H1 (cell line): ENCODE results near the gene MASTL. TPM values are rescaled to one million over a fixed set of nuclear protein-coding genes. Genes with fewer than 3 reads are reported as not detected.
A peak's percentile ranks its signal among the peaks of the same experiment; 100 is the strongest.

Experiments
- CTCF ChIA-PET: fragments of 300-600 bp; sonication (Branson Sonifier 250); formaldehyde crosslinking; loops from one replicate; lab custom pipeline; 2021; ENCODE audit not compliant: partially characterized antibody; lab: Charles Lee
- POLR2A ChIA-PET: fragments of 300-600 bp; sonication (Branson Sonifier 250); formaldehyde crosslinking; loops from one replicate; lab custom pipeline; 2021; ENCODE audit warnings: inconsistent platforms; ENCODE audit not compliant: partially characterized antibody; lab: Charles Lee
- DNase-seq, 2 experiments: peaks; one replicate each; pipeline versions ENCODE4 v3.0.0 to v3.0.0-alpha.2; 2010 to 2022; ENCODE audit warnings: low spot score in 2 of 2, low read depth in 1 of 2, mixed read lengths in 1 of 2
- FAIRE-seq: peaks from 2 replicates; lab custom pipeline; 2011; peaks lifted over from hg19 to GRCh38; lab: Jason Lieb, UNC
- H2AFZ ChIP-seq: 2 replicates; pipeline ENCODE4 v1.8.1; 2012; ENCODE audit warnings: low read length, inconsistent platforms
- H2AK5ac ChIP-seq: 2 replicates; pipeline ENCODE4 v1.6.1; 2013; ENCODE audit warnings: low read depth, low read length
- H2BK120ac ChIP-seq: replicated peaks from 2 replicates; pipeline ENCODE3; 2013; ENCODE audit warnings: low read depth, low read length, inconsistent platforms
- H2BK12ac ChIP-seq: 2 replicates; pipeline ENCODE4 v1.6.1; 2013; ENCODE audit warnings: low read depth, low read length
- H2BK15ac ChIP-seq: 2 replicates; pipeline ENCODE4 v1.6.1; 2013; ENCODE audit warnings: low read length
- H2BK20ac ChIP-seq: 2 replicates; pipeline ENCODE4 v1.6.1; 2013; ENCODE audit warnings: low read length
- H2BK5ac ChIP-seq: 2 replicates; pipeline ENCODE4 v1.6.1; 2013; ENCODE audit warnings: low read depth, low read length
- H3K14ac ChIP-seq: 2 replicates; pipeline ENCODE4 v1.6.1; 2013; ENCODE audit warnings: inconsistent platforms; ENCODE audit not compliant: insufficient read length
- H3K18ac ChIP-seq: 2 replicates; pipeline ENCODE4 v1.6.1; 2013; ENCODE audit warnings: low read length; ENCODE audit errors: extremely low read depth
- H3K23ac ChIP-seq: 2 replicates; pipeline ENCODE4 v1.6.1; 2013; ENCODE audit warnings: inconsistent platforms; ENCODE audit not compliant: insufficient read length
- H3K23me2 ChIP-seq: 2 replicates; pipeline ENCODE4 v1.6.1; 2013; ENCODE audit warnings: low read depth, low read length
- H3K27ac ChIP-seq: 2 replicates; pipeline ENCODE4 v1.6.1; 2011; ENCODE audit warnings: low read depth, low read length, inconsistent platforms
- H3K27me3 ChIP-seq, 4 experiments: replicated peaks in 1 of 4; 1 replicate in 1 of 4; 2 replicates in 3 of 4; pipeline versions ENCODE4 v1.6.1 to v1.8.1; 2011 to 2013; ENCODE audit warnings: low read length in 3 of 4, mild to moderate bottlenecking in 3 of 4, inconsistent platforms in 2 of 4, mixed read lengths in 2 of 4, moderate library complexity in 1 of 4; ENCODE audit not compliant: control insufficient read depth in 3 of 4, insufficient read depth in 3 of 4; ENCODE audit errors: extremely low read depth in 1 of 4
- H3K36me3 ChIP-seq, 4 experiments: 2 replicates each; pipeline versions ENCODE4 v1.6.1 to v1.8.1; 2011 to 2013; ENCODE audit warnings: mild to moderate bottlenecking in 4 of 4, low read length in 3 of 4, moderate library complexity in 2 of 4, control low read depth in 1 of 4, inconsistent platforms in 1 of 4; ENCODE audit not compliant: insufficient read depth in 4 of 4, control insufficient read depth in 2 of 4
- H3K4ac ChIP-seq: replicated peaks from 2 replicates; pipeline ENCODE3; 2013; ENCODE audit warnings: low read length, low read depth, mixed read lengths, inconsistent platforms; ENCODE audit not compliant: insufficient read length
- H3K4me1 ChIP-seq, 4 experiments: replicated peaks in 1 of 4; 1 replicate in 1 of 4; 2 replicates in 3 of 4; pipeline versions ENCODE4 v1.6.1 to v1.8.1; 2011 to 2013; ENCODE audit warnings: low read length in 3 of 4, inconsistent platforms in 2 of 4, mixed read lengths in 1 of 4; ENCODE audit not compliant: insufficient read depth in 4 of 4, control insufficient read depth in 3 of 4
- H3K4me2 ChIP-seq, 2 experiments: 2 replicates each; pipeline versions ENCODE4 v1.6.1 to v1.8.1; 2011 to 2013; ENCODE audit warnings: low read depth in 2 of 2, low read length in 2 of 2, control low read depth in 1 of 2, inconsistent platforms in 1 of 2, mild to moderate bottlenecking in 1 of 2; ENCODE audit not compliant: insufficient read depth in 1 of 2
- H3K4me3 ChIP-seq, 4 experiments: fragments of 200-600, 300-600 bp in 1 of 4; sonication (generic), shearing (Covaris generic), sonication (Bioruptor Twin) in 1 of 4; 2 replicates each; pipeline versions ENCODE4 v1.5.1 to v1.8.1; 2011 to 2016; ENCODE audit warnings: low read length in 4 of 4, low read depth in 3 of 4, control low read depth in 2 of 4, inconsistent platforms in 2 of 4, mild to moderate bottlenecking in 2 of 4, mixed read lengths in 1 of 4, moderate library complexity in 1 of 4; ENCODE audit not compliant: insufficient read depth in 2 of 4; ENCODE audit errors: extremely low read depth in 1 of 4
- H3K56ac ChIP-seq: replicated peaks from 2 replicates; pipeline ENCODE3; 2013; ENCODE audit warnings: low read depth, mild to moderate bottlenecking, mixed read lengths, low read length, inconsistent platforms; ENCODE audit not compliant: insufficient read length
- H3K79me1 ChIP-seq: 2 replicates; pipeline ENCODE4 v1.6.1; 2013; ENCODE audit warnings: low read depth, low read length, control low read depth
- H3K79me2 ChIP-seq, 2 experiments: 2 replicates each; pipeline versions ENCODE4 v1.6.1 to v1.8.1; 2012 to 2013; ENCODE audit warnings: low read length in 2 of 2, mild to moderate bottlenecking in 2 of 2, inconsistent platforms in 1 of 2; ENCODE audit not compliant: insufficient read depth in 2 of 2, control insufficient read depth in 1 of 2
- H3K9ac ChIP-seq, 4 experiments: replicated peaks in 1 of 4; 1 replicate in 1 of 4; 2 replicates in 3 of 4; pipeline versions ENCODE4 v1.6.1 to v1.8.1; 2011 to 2013; ENCODE audit warnings: low read depth in 3 of 4, low read length in 3 of 4, control low read depth in 2 of 4, mild to moderate bottlenecking in 2 of 4, moderate library complexity in 2 of 4, inconsistent platforms in 1 of 4; ENCODE audit errors: extremely low read depth in 1 of 4
- H3K9me3 ChIP-seq, 2 experiments: 2 replicates each; pipeline versions ENCODE4 v1.6.1 to v1.8.1; 2012 to 2013; ENCODE audit warnings: mild to moderate bottlenecking in 2 of 2, moderate library complexity in 2 of 2, control low read depth in 1 of 2, inconsistent platforms in 1 of 2, low read depth in 1 of 2, low read length in 1 of 2, mixed read lengths in 1 of 2; ENCODE audit not compliant: insufficient read depth in 2 of 2
- H4K20me1 ChIP-seq, 2 experiments: replicated peaks in 1 of 2; 2 replicates each; pipeline versions ENCODE3 to v1.8.1; 2011 to 2013; ENCODE audit warnings: inconsistent platforms in 2 of 2, low read length in 2 of 2, mild to moderate bottlenecking in 1 of 2; ENCODE audit not compliant: insufficient read depth in 2 of 2, control insufficient read depth in 1 of 2
- H4K5ac ChIP-seq: 2 replicates; pipeline ENCODE4 v1.6.1; 2013; ENCODE audit warnings: low read length, low read depth, mixed read lengths, inconsistent platforms; ENCODE audit not compliant: insufficient read length
- H4K8ac ChIP-seq: 2 replicates; pipeline ENCODE4 v1.8.0; 2013; ENCODE audit warnings: mild to moderate bottlenecking, moderate library complexity, low read length, inconsistent platforms; ENCODE audit not compliant: insufficient read depth; ENCODE audit errors: extremely low read depth
- H4K91ac ChIP-seq: replicated peaks from 2 replicates; pipeline ENCODE3; 2013; ENCODE audit warnings: low read length, mixed read lengths, inconsistent platforms; ENCODE audit not compliant: insufficient read length
- BCL11A ChIP-seq, 2 experiments: IDR thresholded peaks; one replicate each; pipeline ENCODE4 v1.6.1; 2011; ENCODE audit warnings: low read depth in 2 of 2, low read length in 2 of 2, mild to moderate bottlenecking in 2 of 2
- CBX8 ChIP-seq: fragments of 300-800, 300-1000 bp; sonication (generic); IDR thresholded peaks from 2 replicates; pipeline ENCODE4 v1.7.1; 2016; ENCODE audit warnings: low read depth, low read length, borderline replicate concordance
- JUN ChIP-seq: IDR thresholded peaks from 2 replicates; pipeline ENCODE4 v1.6.1; 2011; ENCODE audit warnings: low read depth, mild to moderate bottlenecking, improper control_type of control experiment, low read length
- KDM1A ChIP-seq: fragments of 200-600, 300-600 bp; sonication (generic); IDR thresholded peaks from 2 replicates; pipeline ENCODE4 v1.7.1; 2016; ENCODE audit warnings: mild to moderate bottlenecking, low read length, borderline replicate concordance
- RBBP5 ChIP-seq: IDR thresholded peaks from 2 replicates; pipeline ENCODE4 v1.7.1; 2012; ENCODE audit warnings: low read depth, mild to moderate bottlenecking, inconsistent platforms, low read length, moderate library complexity, borderline replicate concordance
- RXRA ChIP-seq: IDR thresholded peaks from 2 replicates; pipeline ENCODE4 v1.6.1; 2011; ENCODE audit warnings: low read depth, mild to moderate bottlenecking, low read length, moderate library complexity; ENCODE audit not compliant: insufficient read depth
- polyA plus RNA-seq, 7 experiments: library from polyadenylated mRNA; depleted of rRNA in 3 of 7; stranded (reverse) in 5 of 7; unstranded in 2 of 7; fragments of >200 nt in 5 of 7; fragments of 200-250 nt in 2 of 7; gene quantifications; 1 replicate in 5 of 7; 2 replicates in 1 of 7; 4 replicates in 1 of 7; pipeline versions ENCODE4 v1.2.1 to v1.2.3, GENCODE V29; 2011 to 2013; ENCODE audit warnings: missing spikeins in 2 of 7, mixed read lengths in 2 of 7
- total RNA-seq: library from RNA; stranded (reverse); fragmentation: NEBNext Ultra II Directional; extraction: Animal tissue kit (Norgen Biotek cat#: 25700); gene quantifications from 2 replicates; pipeline ENCODE4 v1.2.1, GENCODE V29; 2021

MASTL gene
- total and polyA plus RNA-seq, 2 of the 8 experiments (the other 6 are each of a cell fraction or from before 2014, with no cell fraction given): 14.9 to 42.5 TPM

GRCh38 chr10:27152687-27153086 is 2.5 kb upstream of the MASTL start:
- H2AK5ac ChIP-seq: no peak overlapping the region
- no peak overlapping the region for H3K14ac ChIP-seq
- H3K4me3 ChIP-seq: peak overlapping the region; percentile 95 to 100 (median 98); a peak in 7 of 8 replicates
- H3K9ac ChIP-seq: peak overlapping the region in 1 of 4 experiments; percentile 50; a peak in 1 of 7 replicates
- no peak overlapping the region for H2AFZ ChIP-seq
- peaks cover 4% of the 10 kb centered on the region for H3K23me2 ChIP-seq
- peak overlapping the region; percentile 78 to 91 for H3K4me2 ChIP-seq
- peak overlapping the region; percentile 62 for H3K56ac ChIP-seq
- H4K5ac ChIP-seq: no peak overlapping the region
- no peak overlapping the region for H2BK20ac ChIP-seq
- no peak overlapping the region for H2BK12ac ChIP-seq
- no peak overlapping the region for H4K91ac ChIP-seq
- H4K20me1 ChIP-seq: peaks cover 5 to 8% of the 10 kb centered on the region in 2 experiments
- DNase-seq: no peak
- CTCF ChIA-PET: interaction anchor here (0.7 kb wide), 1 partner anchor 66 kb away, joined by 3 read pairs; no protein-coding TSS in a partner anchor
- H3K27ac ChIP-seq: no peak overlapping the region
- no peaks in the 10 kb centered on the region for H3K9me3 ChIP-seq
- H4K8ac ChIP-seq: no peak overlapping the region
- H2BK120ac ChIP-seq: no peak overlapping the region
- H3K36me3 ChIP-seq: peaks cover 0 to 19% (median 5%) of the 10 kb centered on the region in 4 experiments; a peak in 5 of 8 replicates
- TF ChIP-seq JUN (no peak), KDM1A (no peak), CBX8 (no peak), RXRA (no peak), RBBP5 (no peak), BCL11A (IDR thresholded peaks at IDR 0.05; ENCODE audit: low read depth in 2 of 2, low read length in 2 of 2) (no peak)
- TF ChIP-seq, all 59 proteins: peak for 0
- POLR2A ChIA-PET: interaction anchor here (4.9 kb wide), 1 partner anchor 10 kb away, joined by 48 read pairs; no protein-coding TSS in a partner anchor
- H3K4me1 ChIP-seq: peaks cover 0 to 3% (median 0%) of the 10 kb centered on the region in 4 experiments; a peak in 4 of 7 replicates
- no peak for FAIRE-seq
- no peak overlapping the region for H3K23ac ChIP-seq
- H2BK5ac ChIP-seq: no peak overlapping the region
- H3K4ac ChIP-seq: no peak overlapping the region
- H3K79me2 ChIP-seq: peaks cover 38 to 87% of the 10 kb centered on the region in 2 experiments
- no peak overlapping the region for H2BK15ac ChIP-seq
- H3K79me1 ChIP-seq: peaks cover 4% of the 10 kb centered on the region
- no peak overlapping the region for H3K18ac ChIP-seq
- no peaks in the 10 kb centered on the region for H3K27me3 ChIP-seq
